ENCODE data around the gene ARHGAP21. TPM values are rescaled to one million over a fixed set of nuclear protein-coding genes. Genes with fewer than 3 reads are reported as not detected.
"Not testable (repeated sequence)": the region's sequence is repeated elsewhere in the genome, so short reads cannot be mapped to it uniquely, and the experiment has no call there.

The ARHGAP21 gene
- polyA plus RNA-seq, 4 donors = 67.0 to 98.7 (median 84.0) TPM

- DNase-seq (ENCODE audit: low read depth in 4 of 4, low spot score in 2 of 4) = no peak
These were observed 79.9 kb downstream of the ARHGAP21 start for GRCh38 chr10:24643679-24644209.

- DNase-seq (ENCODE audit: low read depth in 4 of 4, low spot score in 2 of 4) = peak; percentile 15 to 33 (median 22)
These were observed 80.6 kb downstream of the ARHGAP21 start for GRCh38 chr10:24642921-24643678.

GRCh38 chr10:24639124-24639523 is 84.6 kb downstream of the ARHGAP21 start:
- no peak for DNase-seq (ENCODE audit: low read depth in 4 of 4, low spot score in 2 of 4)

- DNase-seq (ENCODE audit: low read depth in 4 of 4, low spot score in 2 of 4) = no peak
These were observed 97.9 kb downstream of the ARHGAP21 start for GRCh38 chr10:24625778-24626177.

GRCh38 chr10:24623383-24623782 is 100.3 kb downstream of the ARHGAP21 start:
- DNase-seq (ENCODE audit: low read depth in 4 of 4, low spot score in 2 of 4) = no peak

GRCh38 chr10:24622781-24623301 is 100.8 kb downstream of the ARHGAP21 start:
- no peak for DNase-seq (ENCODE audit: low read depth in 4 of 4, low spot score in 2 of 4)

- not testable (repeated sequence) for DNase-seq (ENCODE audit: low read depth in 4 of 4, low spot score in 2 of 4)
These were observed 102.5 kb downstream of the ARHGAP21 start for GRCh38 chr10:24621035-24621795.

GRCh38 chr10:24619994-24620310 is 103.7 kb downstream of the ARHGAP21 start:
- not testable (repeated sequence) for DNase-seq (ENCODE audit: low read depth in 4 of 4, low spot score in 2 of 4)

GRCh38 chr10:24619291-24619993 is 104.2 kb downstream of the ARHGAP21 start:
- not testable (repeated sequence) for DNase-seq (ENCODE audit: low read depth in 4 of 4, low spot score in 2 of 4)

GRCh38 chr10:24618401-24618800 is 105.3 kb downstream of the ARHGAP21 start:
- DNase-seq (ENCODE audit: low read depth in 4 of 4, low spot score in 2 of 4) = no peak

GRCh38 chr10:24617771-24618396 is 105.8 kb downstream of the ARHGAP21 start:
- no peak for DNase-seq (ENCODE audit: low read depth in 4 of 4, low spot score in 2 of 4)

- DNase-seq (ENCODE audit: low read depth in 4 of 4, low spot score in 2 of 4) = no peak
These were observed 107.2 kb downstream of the ARHGAP21 start for GRCh38 chr10:24616536-24616935.

GRCh38 chr10:24606021-24606420 is 117.7 kb downstream of the ARHGAP21 start:
- DNase-seq (ENCODE audit: low read depth in 4 of 4, low spot score in 2 of 4) = no peak

- DNase-seq (ENCODE audit: low read depth in 4 of 4, low spot score in 2 of 4) = no peak
These were observed 118.5 kb downstream of the ARHGAP21 start for GRCh38 chr10:24605141-24605540.

GRCh38 chr10:24603333-24603732 is 120.4 kb downstream of the ARHGAP21 start:
- DNase-seq (ENCODE audit: low read depth in 4 of 4, low spot score in 2 of 4) = no peak

GRCh38 chr10:24597961-24598360 is 125.7 kb downstream of the ARHGAP21 start:
- no peak for DNase-seq (ENCODE audit: low read depth in 4 of 4, low spot score in 2 of 4)

GRCh38 chr10:24597426-24597825 is 126.3 kb downstream of the ARHGAP21 start:
- no peak for DNase-seq (ENCODE audit: low read depth in 4 of 4, low spot score in 2 of 4)

- DNase-seq (ENCODE audit: low read depth in 4 of 4, low spot score in 2 of 4) = no peak
These were observed 127.3 kb downstream of the ARHGAP21 start for GRCh38 chr10:24596217-24596930.

GRCh38 chr10:24590697-24591457 is 132.8 kb downstream of the ARHGAP21 start:
- no peak for DNase-seq (ENCODE audit: low read depth in 4 of 4, low spot score in 2 of 4)
